Prostate gland (tissue), 2 donors: ENCODE results near the gene EEF1AKMT2.

Experiments used
- CTCF ChIP-seq, 4 experiments: fragments of 200-600 bp in 2 of 4; fragments of 450-650 bp in 2 of 4; sonication (generic) in 2 of 4; IDR thresholded peaks; 1 replicate in 3 of 4; 2 replicates in 1 of 4; pipeline ENCODE4 v1.5.1; 2016 to 2019; ENCODE audit warnings: antibody characterized with exemption in 4 of 4, mild to moderate bottlenecking in 2 of 4, moderate library complexity in 2 of 4
- POLR2A ChIP-seq: fragments of 450-650 bp; IDR thresholded peaks from one replicate; pipeline ENCODE4 v1.6.1; 2016; ENCODE audit warnings: antibody characterized with exemption, mild to moderate bottlenecking
- POLR2AphosphoS5 ChIP-seq: sonication (generic); formaldehyde crosslinking; IDR thresholded peaks from one replicate; pipeline ENCODE4 v1.6.1; 2017; ENCODE audit warnings: antibody characterized with exemption

DNA sequence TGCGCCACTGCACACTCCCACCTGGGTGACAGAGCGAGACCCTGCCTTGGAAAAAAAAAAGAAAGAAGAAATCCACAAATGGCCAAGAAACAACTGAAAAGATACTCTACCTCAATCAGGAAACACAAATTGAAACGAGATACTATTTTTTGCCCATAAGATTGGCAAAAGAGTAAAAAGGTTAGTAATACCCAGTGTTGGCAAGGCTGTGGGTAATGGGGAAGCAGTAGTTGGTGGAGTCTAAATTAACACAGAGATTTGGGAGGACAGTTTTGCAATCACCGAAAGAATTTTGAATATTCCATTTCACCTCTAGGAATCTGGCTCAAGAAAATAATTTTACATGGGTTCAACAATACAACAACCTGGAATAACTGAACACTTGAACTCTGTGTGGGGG lies 29.8 kb upstream of the EEF1AKMT2 start:
- TF ChIP-seq CTCF (IDR thresholded peaks at IDR 0.05) (no peak), POLR2AphosphoS5 (no peak), POLR2A (no peak)
